DND-41 (cell line): ENCODE measurements around the gene DENND1A.

Source experiments
- EZH2 ChIP-seq: IDR thresholded peaks from 3 replicates; pipeline ENCODE4 v1.6.1; 2012; ENCODE audit warnings: borderline replicate concordance, low read depth, mild to moderate bottlenecking, moderate library complexity, low read length, inconsistent platforms; ENCODE audit not compliant: severe bottlenecking
- TF ChIP-seq, protein P1 (sequence below): IDR thresholded peaks from 2 replicates; pipeline ENCODE4 v1.5.1; 2012; ENCODE audit warnings: borderline replicate concordance, low read length, moderate library complexity, mild to moderate bottlenecking; ENCODE audit not compliant: poor library complexity, severe bottlenecking; ENCODE audit errors: extremely low read depth

DNA sequence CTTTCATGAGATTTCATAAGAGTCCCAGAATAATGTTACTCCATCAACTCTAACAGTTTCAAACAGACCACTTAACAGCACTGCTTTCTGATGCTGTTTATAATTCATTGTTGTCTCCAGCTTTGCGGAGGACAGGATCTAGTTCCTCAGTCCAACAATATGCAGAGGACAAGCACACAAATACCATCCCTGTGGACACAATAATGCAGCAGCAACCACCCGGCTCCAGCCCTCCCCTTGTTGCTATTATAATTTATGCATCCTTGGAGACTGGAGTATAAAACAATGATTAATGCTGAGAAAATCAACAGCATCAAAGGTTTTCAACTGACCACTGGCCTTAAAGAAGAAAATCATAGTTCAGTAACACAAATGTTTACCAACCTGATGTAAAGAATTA is 108.3 kb downstream of the DENND1A start:
- TF ChIP-seq, protein P1, sequence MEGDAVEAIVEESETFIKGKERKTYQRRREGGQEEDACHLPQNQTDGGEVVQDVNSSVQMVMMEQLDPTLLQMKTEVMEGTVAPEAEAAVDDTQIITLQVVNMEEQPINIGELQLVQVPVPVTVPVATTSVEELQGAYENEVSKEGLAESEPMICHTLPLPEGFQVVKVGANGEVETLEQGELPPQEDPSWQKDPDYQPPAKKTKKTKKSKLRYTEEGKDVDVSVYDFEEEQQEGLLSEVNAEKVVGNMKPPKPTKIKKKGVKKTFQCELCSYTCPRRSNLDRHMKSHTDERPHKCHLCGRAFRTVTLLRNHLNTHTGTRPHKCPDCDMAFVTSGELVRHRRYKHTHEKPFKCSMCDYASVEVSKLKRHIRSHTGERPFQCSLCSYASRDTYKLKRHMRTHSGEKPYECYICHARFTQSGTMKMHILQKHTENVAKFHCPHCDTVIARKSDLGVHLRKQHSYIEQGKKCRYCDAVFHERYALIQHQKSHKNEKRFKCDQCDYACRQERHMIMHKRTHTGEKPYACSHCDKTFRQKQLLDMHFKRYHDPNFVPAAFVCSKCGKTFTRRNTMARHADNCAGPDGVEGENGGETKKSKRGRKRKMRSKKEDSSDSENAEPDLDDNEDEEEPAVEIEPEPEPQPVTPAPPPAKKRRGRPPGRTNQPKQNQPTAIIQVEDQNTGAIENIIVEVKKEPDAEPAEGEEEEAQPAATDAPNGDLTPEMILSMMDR: no peak
- no peak for TF ChIP-seq EZH2
